Hematopoietic multipotent progenitor cell (in vitro differentiated cells): Measurements from ENCODE around the gene LSM3. TPM values are rescaled to one million over a fixed set of nuclear protein-coding genes. Genes with fewer than 3 reads are reported as not detected.
A peak's percentile ranks its signal among the peaks of the same experiment; 100 is the strongest.
"Not testable (repeated sequence)": the region's sequence is repeated elsewhere in the genome, so short reads cannot be mapped to it uniquely, and the experiment has no call there.

ENCODE experiments used
- DNase-seq, 3 donors: peaks; one replicate each; pipeline ENCODE4 v3.0.0-alpha.2; 2011 to 2015; ENCODE audit warnings: low read depth in 2 of 3, low spot score in 2 of 3
- total RNA-seq: library from RNA; depleted of rRNA; stranded (reverse); fragments of >200 nt; gene quantifications from one replicate; pipeline ENCODE4 v1.2.3, GENCODE V29; 2012

Gene LSM3
- total RNA-seq, 1 donor, result 2.4 TPM

DNA sequence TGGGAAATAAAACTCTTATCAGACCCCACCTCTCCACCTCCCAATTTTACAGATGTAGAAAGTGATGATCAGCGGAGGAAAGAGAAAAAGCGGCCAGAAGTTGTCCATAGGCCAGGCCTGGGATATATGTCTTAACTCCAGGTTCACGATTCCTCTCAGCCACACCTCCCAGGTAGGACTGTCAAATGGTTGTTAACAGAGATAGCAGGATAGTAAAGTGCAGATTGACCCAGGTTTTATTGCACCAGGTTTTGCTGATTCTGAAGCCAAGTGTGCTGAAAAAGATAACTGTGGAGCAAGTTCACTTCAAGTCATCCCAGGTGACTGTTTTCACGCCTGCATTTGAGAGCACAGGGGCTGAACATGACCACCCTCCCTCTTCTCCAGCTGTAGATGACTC lies 36.1 kb downstream of the LSM3 start:
- DNase-seq, result no peak

DNA sequence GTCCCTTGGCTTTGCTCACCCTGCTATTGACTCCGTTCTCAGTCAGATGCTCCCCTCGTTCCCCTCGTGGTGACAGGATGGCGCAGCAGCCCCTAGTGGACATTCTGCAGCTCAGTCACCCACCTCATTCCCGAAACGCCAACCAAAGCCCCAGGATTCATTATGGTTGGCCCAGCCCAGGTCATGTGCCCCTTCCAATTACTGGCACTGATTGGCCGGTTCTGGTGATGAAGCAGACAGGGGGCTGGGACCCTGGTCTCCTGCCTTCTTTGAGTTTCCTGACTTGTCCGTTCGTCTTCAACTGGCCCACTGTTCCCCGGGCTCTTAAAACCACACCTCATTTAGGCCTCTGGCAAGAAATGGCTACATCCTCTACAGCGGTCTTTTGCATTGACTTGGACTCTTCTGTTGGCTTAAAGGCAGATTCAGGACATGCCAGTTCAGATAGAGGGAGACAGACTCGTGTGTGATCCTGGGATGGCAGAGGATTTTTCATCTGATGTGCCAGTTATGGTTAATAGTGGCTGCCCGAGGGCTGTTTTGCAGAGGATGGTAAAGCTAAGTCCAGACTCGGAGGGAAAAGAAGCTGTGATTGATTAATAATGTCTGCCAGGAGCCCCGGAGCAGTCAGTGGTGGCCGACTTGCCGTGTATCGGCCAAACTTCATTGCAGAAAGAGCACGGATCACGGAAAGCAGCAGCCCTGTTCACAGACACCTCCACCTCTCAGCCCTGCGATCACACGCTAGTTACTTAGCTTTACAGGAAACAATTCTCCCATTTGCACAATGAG lies 37.8 kb downstream of the LSM3 start:
- peak in 2 of 3 donors; percentile 38 to 91 for DNase-seq

DNA sequence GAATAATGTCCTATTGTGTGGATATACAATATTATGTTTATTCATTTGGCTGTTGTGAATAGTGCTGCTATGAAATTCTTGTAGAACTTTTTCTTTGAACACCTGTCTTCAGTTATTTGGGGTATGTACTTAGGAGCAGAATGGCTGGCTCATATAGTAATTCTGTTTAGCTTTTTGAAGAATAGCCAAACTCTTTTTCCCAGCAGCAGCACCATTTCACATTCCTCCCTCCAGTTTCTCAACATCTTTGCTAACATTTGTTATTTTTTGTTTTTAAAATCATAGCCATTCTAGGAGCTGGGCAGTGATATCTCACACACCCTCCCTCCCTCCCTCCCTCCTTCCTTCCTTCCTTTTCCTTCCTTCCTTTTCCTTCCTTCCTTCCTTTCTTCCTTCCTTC lies 39.7 kb downstream of the LSM3 start:
- DNase-seq, result no peak

DNA sequence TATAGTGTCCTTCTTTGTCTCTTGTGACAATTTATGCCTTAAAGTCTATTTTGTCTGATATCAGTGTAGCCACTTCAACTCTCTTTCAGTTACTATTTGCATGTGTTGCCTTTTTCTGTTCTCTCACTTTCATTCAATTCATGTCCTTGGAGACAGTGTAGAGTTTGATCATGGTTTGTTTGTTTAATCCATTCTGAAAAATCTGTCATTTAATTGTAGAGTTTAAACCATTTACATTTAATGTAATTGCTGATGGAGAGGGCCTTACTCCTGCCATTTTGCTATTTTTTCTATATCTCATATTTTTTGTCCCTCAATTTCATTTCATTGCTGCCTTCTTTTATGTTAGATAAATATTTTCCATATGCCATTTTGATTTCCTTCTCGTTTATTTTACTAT lies 42.3 kb downstream of the LSM3 start:
- no peak for DNase-seq

DNA sequence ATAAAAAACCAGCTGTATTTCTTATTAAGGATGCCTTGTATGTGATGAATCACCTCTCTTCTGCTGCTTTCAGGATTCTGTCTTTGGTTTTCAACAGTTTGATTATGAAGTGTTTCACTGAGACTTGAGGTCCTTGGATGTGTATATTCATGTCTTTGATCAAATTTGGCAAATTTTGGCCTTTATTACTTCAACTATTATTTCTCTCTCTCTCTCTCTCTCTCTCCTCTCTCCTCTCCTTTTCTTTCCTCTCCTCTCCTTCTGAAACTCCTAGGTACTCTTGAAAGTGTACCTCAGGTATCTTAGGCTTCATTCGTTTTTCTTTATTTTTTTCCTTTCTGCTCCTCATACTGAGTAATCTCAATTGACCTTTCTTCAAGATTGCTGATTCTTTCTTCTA lies 43.3 kb downstream of the LSM3 start:
- no peak for DNase-seq

DNA sequence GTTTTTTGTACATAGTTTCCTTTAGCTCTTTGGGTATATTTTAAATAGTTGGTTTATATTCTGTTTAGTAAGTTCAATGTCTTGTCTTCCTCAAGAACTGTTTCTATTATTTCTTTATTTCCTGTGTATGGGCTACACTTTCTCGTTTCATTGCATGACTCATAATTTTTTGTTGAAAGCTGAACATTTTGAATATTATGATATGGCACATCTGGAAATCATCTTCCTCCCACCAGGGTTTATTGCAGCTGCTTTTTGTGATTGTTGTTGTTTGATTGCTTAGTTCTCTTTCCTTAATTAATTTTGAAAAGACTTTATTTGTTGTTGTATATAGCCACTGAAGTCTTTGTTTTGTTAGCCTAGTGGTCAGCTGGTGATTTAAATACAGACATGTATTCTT lies 43.8 kb downstream of the LSM3 start:
- no peak for DNase-seq

DNA sequence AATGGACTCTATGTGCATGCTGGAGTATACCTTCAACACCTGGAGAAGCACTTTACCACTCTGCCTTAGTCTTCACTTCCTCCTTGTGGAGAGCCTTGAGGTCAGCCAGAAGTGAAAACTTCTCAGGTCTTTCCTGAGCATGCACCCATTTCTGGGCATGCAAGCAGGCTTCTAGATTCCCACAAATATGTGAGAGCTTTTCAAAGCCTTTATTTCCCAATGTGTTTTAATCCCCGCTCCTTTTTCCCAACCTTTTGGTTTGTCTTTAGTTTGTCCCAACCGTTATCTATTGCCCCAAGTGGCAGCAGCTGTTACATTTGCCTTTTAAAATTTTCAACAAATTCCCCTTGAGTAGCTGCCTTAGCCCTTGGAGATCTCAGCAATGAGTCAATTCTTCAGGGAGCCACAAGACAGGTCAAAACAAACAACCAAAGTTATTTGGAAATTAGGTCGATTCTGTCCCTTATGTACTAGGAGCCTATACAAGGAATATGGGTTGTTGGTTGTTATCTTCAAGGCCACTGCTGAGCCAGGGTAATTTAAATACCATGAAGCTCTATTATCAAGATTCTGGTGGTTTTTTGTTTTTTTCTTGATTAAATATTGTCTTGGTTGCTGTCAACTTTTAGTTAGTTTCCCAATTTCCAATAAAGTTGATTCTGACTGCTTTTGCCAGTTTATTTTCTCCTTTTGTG lies 44.4 kb downstream of the LSM3 start:
- no peak for DNase-seq

DNA sequence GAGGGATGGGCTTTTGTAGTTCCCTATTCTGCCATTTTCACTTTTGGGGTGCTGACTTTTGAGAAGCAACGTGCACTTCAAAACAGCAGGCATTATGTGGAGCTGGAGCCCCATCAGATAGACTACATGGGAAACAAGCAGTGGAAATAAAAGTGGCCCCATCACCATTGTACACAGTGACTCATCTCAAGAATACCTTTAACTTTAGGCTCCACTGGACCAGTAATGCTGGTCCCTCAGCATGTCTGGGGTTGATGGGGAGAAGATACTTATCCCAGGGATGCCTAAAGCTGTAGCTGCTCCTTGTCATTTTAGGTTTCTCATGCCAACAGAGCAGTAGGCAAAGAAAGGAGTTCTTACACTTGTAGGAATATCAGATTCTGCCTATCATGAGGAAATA lies 45.0 kb downstream of the LSM3 start:
- DNase-seq, result no peak

DNA sequence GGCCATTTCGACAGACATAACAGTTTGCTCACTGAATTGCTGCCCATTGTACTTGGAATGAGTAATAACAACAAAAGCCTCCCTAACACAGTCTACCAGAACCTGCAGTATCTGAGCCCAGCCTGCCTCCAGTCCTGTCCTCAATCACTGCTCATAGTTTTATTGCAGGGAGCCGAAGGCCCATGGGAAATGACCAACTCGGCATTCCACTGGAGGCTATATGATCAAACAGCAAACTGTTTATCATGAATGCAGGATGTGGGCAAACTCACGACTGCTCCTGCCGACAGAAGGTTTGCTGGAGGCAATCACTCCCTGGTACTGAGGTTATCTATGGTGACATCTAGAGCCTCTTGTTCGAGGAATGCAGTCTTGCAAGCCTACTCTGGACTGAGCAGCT lies 46.3 kb downstream of the LSM3 start:
- no peak for DNase-seq

DNA sequence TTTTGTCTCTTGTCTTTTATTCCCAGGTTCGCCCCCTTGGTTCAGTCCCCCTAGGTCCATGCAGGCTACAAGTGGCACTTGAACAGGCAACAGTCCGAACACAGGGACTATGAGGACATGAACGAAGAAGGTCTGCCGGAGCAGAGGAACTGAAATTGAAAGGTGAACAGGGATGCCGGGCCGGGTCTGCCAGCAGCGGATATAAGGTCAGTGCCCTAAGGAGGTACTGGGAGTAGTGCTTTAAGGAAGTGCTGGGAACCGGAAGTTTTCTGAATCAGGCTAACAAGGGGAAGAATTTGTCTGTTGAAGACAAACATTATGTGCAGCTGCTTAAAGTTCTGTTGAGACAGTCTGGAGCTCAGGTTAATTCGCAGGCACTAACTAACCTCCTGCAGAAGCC lies 46.8 kb downstream of the LSM3 start:
- DNase-seq, result no peak

DNA sequence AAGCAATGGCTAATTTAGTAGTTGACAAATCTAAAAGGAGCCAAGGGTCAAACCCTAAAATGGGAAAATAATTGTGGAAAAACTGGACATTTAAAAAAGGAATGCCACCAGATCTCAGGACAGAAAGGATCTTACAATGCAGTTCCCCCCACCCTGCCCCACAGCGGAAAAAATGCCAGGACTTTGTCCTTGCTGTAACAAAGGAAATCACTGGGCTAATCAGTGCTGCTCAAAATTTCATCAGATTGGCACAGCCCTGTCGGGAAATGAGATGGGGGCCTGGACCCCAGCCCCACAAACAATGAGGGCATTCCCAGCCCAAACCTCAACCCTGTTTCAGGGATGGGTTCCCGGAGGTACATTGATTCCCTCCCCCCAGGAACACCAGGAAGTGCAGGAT lies 47.7 kb downstream of the LSM3 start:
- DNase-seq, result not testable (repeated sequence)

DNA sequence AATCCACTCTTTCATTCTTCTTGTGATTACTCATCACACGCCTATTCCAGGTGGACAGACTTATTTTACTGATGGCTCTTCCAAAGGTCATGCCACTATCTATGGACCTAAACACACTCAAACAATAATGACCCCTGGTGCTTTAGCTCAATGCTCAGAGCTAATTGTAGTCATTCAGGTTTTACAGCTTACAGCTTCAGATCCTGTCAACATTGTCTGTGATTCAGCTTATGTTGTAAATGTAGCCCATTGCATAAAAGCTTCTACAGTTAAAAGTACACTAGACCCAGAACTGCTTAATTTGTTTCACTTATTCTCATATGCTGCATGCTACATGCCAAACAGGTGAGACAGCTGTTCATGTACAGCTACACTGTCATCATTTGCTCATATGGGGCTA lies 49.2 kb downstream of the LSM3 start:
- no peak for DNase-seq

DNA sequence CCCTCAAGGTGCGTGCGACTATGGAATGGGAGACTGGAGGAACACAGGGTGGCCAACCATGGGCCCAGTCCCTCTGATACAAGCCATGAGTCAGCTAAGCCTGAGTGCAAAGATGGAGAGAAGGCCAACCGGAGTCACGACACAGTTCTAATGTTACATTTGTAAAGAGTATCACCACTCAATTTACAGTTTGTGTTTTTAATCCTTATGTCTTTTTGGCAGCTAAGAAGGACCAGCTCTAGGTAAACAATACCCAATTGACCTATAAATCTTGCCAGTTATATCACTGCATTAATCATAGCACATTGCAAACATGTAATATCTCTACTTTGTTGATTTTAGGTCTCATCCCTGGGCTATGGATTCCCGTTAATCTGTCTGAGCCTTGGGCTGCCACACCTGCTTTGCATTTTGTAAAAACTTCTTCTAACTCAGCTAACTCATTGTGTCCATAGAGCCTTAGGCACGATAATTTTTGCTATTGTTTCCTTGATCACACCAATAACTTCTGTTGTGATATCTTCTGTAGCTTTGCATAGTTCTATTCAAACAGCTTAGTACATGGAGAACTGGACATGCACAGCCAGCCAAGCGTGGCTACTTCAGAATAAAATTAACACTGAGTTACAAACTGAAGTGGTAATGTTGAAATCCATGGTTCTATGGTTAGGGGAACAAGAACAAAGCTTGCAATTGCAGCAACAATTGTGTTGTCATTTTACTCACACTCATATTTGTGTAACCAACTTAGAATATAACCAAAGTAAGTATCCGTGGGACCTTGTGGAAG lies 50.3 kb downstream of the LSM3 start:
- DNase-seq, result no peak

DNA sequence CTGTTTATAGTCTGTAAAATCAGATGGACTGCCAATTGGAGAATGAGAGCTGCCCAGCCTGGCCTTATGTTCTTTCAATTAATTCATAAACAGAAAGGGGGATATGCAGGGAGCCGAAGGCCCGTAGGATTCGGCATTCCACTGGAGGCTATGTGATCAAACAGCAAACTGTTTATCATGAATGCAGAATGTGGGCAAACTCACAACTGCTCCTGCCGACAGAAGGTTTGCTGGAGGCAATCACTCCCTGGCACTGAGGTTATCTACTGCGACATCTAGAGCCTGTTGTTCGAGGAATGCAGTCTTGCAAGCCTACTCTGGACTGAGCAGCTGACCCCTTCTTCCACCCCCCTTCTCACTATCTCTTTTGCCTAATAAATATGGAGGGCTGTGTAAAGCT lies 51.1 kb downstream of the LSM3 start:
- not testable (repeated sequence) for DNase-seq

DNA sequence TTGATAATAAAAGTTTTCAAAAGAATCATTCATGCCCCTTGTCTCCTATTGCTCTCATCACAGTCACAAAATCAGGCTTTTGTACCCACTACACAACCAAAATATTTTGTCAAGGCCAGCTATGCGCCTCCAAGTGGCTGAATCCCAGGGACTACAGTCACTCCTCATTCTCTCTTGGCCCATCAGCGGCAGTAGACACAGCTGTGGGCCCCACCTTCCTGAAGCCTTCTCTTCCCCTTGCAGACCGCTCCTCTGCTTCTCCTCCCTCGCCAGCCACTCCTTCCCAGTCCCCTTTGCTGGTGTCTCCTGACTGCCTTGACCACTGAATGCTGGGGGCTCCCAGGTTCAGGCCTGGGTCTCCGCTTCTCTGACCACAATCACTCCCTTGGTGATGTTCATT lies 52.1 kb downstream of the LSM3 start:
- DNase-seq, result peak in 1 of 3 donors; percentile 14

DNA sequence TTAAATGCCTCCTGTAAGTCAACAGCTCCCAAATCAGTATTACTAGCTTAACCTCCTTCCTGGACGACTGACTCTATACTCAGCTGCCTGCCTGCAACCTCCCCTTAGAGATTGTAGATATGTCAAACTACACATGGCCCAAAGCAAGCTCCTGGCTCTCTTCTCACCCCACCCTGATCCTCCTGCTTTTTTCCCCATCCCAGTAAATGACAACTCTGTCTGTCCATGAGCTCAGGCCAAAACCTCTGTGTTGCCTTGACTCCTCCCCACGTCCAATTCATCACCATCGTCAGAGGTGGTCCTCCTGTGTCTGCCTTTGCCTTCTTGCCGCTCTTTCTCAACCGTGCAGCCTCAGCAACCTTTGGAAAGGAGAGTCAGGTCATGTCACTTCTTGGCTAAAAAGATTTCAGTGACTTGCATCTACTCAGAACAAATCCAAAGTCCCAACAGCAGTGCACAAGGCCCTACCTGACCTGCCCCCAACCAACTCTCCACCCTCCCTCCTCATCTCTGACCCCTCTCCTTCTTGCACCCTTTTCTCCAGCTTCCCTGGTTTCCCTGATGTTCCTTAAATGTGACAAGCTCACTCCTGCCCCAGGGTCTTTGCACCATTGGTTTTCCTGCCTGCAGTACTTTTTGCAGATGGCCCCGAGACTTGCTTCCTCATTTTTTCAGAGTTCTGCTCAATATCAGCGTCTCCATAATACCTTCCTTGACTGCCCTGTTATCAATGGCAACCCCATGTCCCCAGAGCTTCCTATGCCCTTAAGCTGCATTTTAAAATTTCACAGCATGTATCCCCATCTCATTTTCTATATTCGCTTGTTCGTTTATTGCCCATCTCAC lies 52.8 kb downstream of the LSM3 start:
- DNase-seq, result peak in 2 of 3 donors; percentile 33

DNA sequence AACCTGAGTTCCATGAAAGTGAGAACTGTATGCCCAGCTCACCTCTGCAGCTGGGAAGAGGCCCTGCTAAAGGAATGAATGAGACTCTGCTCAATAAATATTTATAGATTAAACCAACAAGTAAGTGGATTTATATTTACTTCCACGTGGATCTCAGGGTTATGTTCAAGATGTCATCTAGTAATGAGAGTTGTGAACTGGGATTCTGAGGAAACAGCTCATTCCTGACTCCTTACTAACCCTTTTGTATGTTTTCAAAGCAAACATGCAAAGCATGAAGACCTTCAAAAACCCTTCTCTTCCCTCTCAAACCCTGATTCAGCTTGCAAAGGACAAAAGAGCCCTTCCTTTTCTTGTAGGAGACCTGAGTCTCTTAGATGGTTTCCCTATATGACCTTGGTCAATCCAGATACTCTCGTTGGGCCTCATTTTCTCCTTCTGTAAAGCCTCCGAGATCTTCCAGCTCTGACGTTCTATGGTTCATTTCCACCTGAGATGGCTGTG lies 53.4 kb downstream of the LSM3 start:
- no peak for DNase-seq

DNA sequence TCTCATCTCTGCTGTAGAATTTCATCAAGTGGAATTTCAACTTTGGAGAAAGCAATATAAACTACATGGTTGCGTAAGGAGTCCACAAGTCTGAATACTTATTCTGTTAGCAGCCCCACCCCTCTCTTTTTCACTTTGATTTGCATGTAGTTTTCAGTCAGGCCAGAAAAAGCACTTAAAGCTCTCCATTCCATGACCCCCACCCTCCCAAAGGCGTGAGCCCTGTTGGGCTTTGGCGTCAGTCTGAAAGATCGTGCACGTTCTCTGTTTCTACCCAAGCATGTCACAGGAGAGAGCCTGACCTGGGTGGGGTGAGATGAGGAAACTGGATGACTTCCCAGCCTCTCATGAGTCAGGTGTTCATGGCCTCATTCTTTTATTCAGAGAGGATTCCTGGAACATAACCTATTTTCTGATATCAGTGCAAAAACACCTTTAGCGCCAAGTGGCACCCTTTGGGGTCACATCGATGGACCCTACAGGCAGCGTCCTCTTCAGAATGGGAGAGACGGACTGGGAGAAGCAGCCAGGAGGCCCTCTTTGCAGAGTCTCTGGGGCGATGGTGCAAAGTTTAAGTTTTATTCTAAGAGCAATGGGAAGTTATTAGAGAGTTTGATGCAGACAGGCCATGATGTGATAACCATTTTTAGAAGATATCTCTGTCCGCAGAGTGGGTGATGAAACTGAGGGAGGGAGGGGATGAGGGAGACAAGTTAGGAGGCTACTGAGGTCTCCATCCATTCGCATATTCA lies 55.8 kb downstream of the LSM3 start:
- DNase-seq, result no peak

DNA sequence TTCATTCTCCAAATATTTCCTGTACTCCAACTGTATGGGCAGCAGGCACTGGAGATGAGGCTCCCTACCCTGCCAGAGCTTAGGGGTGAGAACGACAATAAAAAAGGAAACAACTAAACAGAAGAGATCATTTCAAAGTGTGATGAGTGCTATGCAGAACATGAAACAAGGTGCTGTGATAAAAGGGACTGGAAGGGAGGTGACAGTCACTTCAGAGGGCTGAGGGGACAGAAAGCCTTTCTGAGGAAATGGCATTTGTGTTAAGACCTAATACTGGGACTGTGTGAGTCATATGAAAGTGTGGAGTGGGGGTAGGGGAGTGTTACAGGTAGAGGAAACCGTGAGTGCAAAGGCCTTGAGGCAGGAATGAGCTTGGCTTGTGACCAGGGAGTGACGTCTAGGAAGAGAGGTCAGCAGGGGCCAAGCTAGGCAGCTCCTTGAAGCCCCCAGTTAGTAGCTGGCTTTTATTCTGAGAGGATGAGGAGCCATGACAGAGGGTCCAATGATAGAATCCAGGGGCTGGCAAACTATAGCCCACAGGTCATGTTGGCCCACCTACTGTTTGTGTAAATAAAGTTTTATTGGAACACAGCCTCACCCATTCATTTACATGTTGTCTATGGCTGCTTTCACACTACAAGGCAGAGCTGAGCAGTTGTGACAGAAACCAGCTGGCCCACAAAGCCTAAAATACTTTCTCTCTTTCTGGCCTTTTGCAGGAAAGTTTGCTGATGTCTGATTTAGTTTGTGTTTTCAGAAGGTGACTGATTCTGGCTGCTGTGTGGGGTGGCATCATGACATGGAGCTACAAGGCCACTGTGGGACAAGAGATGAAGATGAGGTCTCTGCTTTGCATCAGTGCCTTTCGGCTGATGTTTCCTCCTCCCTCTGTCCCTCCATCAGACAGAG lies 56.6 kb downstream of the LSM3 start:
- no peak for DNase-seq
